ENCODE measurements around the gene PCDH15. TPM values are rescaled to one million over a fixed set of nuclear protein-coding genes. Genes with fewer than 3 reads are reported as not detected.

Gene PCDH15
- total RNA-seq, 1 donor from 2014 or later = 2.1 TPM

DNA sequence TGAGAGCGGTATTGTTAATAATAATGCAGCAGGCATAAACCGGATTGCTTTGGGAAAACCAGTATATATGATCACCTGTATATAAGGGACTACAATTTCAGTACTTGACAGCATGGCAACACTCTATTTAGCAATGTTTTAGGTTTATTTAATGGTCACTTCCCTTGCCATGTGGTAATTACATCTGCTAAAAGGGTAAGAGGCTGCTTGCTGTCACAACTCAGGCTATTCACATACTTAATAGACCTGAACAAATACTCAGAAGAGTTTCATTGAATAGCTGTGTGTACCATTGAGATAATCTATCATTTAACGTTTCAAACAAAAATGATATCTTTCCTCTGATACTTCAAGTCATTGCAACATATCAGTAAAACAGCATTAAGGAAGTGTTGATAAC, 90.1 kb downstream of the PCDH15 start:
- no peak overlapping the region for H3K27ac ChIP-seq
- intact Hi-C loops (cut with DNase I) = no loop called here

DNA sequence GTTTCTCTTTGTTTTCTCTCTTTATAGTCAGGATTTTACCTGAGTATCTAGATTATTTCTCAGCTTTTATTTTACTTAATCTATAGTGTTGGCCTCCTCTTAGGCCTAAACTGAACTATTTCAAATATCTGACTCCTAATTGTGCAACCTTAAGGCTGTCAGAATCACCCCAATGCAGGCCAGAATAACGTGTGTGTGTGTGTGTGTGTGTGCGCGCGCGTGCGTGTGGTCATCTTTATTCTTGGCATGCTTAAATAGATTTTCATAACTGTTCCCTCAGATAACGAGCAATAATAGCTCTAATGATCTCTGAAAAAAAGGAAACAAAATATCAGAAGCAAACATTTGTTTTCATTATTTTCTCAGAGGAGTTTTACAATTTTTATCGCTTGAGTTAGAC, 92.4 kb downstream of the PCDH15 start:
- no peak overlapping the region for H3K4me3 ChIP-seq
- TF ChIP-seq, protein P1, sequence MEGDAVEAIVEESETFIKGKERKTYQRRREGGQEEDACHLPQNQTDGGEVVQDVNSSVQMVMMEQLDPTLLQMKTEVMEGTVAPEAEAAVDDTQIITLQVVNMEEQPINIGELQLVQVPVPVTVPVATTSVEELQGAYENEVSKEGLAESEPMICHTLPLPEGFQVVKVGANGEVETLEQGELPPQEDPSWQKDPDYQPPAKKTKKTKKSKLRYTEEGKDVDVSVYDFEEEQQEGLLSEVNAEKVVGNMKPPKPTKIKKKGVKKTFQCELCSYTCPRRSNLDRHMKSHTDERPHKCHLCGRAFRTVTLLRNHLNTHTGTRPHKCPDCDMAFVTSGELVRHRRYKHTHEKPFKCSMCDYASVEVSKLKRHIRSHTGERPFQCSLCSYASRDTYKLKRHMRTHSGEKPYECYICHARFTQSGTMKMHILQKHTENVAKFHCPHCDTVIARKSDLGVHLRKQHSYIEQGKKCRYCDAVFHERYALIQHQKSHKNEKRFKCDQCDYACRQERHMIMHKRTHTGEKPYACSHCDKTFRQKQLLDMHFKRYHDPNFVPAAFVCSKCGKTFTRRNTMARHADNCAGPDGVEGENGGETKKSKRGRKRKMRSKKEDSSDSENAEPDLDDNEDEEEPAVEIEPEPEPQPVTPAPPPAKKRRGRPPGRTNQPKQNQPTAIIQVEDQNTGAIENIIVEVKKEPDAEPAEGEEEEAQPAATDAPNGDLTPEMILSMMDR (IDR thresholded peaks at IDR 0.05) = no peak
- ATAC-seq = no peak
- H3K9me3 ChIP-seq = no peaks in the 10 kb centered on the region
- H3K27me3 ChIP-seq (ENCODE audit: low read depth) = no peaks in the 10 kb centered on the region
- DNase-seq = no peak
- intact Hi-C loops (cut with DNase I) = no loop called here
- no peaks in the 10 kb centered on the region for H3K36me3 ChIP-seq
- H3K27ac ChIP-seq = no peak overlapping the region
- H3K4me1 ChIP-seq = no peaks in the 10 kb centered on the region

More for the DNA sequence above, 90.1 kb downstream of the PCDH15 start:
- DNase-seq (no peak), ATAC-seq (no peak)
- Histone ChIP-seq H3K9me3 (no peaks in the 10 kb centered on the region), H3K4me3 (no peak overlapping the region), H3K27me3 (ENCODE audit: low read depth) (no peaks in the 10 kb centered on the region), H3K36me3 (no peaks in the 10 kb centered on the region), H3K4me1 (no peaks in the 10 kb centered on the region)
- TF ChIP-seq, protein P1 (IDR thresholded peaks at IDR 0.05) = no peak

DNA sequence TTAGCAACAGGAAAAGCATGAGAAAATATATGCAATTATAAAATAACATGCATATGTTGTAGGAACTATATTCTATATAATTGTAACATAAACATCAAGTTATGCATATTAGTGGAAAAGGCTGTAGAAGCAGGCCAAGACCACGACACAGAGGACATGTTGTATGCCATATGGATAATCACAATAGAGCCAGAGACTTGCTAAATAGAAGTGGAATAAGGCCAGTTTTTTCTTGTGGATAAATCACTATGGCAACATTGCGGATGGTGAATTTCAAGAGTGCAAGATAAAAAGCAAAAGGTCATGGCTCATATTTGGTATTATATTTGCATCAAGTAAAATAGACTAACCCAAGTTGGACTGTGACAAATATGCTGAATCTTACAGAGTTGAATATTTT, 93.0 kb downstream of the PCDH15 start:
- no peaks in the 10 kb centered on the region for H3K4me1 ChIP-seq
- intact Hi-C loops (cut with DNase I) = no loop called here
- no peak overlapping the region for H3K4me3 ChIP-seq
- no peak overlapping the region for H3K27ac ChIP-seq
- ATAC-seq (no peak), DNase-seq (no peak)
- H3K36me3 ChIP-seq = no peaks in the 10 kb centered on the region
- no peaks in the 10 kb centered on the region for H3K9me3 ChIP-seq
- TF ChIP-seq, protein P1 (IDR thresholded peaks at IDR 0.05) = no peak
- no peaks in the 10 kb centered on the region for H3K27me3 ChIP-seq (ENCODE audit: low read depth)

DNA sequence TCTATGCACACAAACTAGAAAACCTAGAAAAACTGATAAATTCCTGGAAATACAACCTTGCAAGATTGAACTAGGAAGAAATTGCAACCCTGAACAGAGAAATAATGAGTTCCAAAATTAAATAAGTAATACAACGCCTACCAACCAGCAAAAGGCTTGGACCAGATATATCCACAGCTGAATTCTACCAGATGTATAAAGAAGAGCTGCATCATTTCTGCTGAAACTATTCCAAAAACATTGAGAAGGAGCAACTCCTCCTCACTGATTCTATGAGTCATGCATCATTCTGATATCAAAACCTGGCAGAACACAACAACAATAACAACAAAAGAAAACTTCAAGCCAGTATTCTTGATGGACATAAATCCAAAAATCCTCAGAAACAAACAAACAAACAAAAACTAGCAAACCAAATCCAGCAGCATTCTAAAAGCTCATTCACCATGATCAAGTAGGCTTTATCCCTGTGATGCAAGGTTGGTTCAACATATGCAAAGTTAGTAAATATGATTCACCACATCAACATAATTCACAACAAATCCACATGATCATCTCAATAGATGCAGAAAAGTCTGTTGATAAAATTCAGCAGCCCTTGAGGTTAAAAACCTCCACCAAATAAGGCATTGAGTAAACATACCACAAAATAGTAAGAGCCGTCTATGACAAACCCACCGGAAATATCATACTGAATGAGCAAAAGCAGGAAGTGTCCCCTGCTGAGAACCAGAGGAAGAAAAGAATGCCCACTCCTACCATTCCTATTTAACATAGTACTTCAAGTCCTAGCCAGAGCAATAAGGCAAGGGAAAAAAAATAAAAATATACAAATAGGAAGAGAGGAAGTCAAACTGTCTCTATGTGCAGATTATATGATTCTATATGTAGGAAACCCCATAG, 98.2 kb downstream of the PCDH15 start:
- intact Hi-C loops (cut with DNase I) = no loop called here
- ATAC-seq (no peak), DNase-seq (no peak)
- no peak overlapping the region for H3K27ac ChIP-seq
- TF ChIP-seq, protein P1 (IDR thresholded peaks at IDR 0.05) = no peak
- H3K27me3 ChIP-seq (ENCODE audit: low read depth) = no peaks in the 10 kb centered on the region
- H3K9me3 ChIP-seq = no peaks in the 10 kb centered on the region
- H3K4me3 ChIP-seq = no peak overlapping the region
- no peaks in the 10 kb centered on the region for H3K4me1 ChIP-seq
- no peaks in the 10 kb centered on the region for H3K36me3 ChIP-seq

DNA sequence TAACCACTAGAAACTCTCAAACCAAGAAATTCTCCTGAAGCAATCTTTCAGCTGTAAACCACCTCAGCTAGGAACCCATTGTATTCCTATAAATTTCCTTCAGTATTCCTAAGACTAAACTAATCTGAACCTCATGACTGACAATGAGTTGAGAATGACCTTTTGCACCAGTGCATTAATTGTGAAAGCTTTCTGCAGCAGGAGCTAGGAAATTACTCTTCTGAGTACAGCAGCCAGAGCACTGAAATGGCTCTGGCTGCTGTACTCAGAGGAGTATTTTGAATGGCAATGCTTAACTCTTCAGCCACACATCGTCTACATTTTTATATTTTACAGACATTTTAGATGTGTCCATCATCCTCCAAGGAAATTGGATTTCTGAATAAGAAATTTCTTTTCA, 109.7 kb downstream of the PCDH15 start:
- Histone ChIP-seq H3K9me3 (no peaks in the 10 kb centered on the region), H3K4me3 (no peak overlapping the region), H3K27ac (no peak overlapping the region), H3K4me1 (no peaks in the 10 kb centered on the region), H3K27me3 (ENCODE audit: low read depth) (no peaks in the 10 kb centered on the region), H3K36me3 (no peaks in the 10 kb centered on the region)
- DNase-seq = no peak
- TF ChIP-seq, protein P1 (IDR thresholded peaks at IDR 0.05) = no peak
- no peak for ATAC-seq
- intact Hi-C loops (cut with DNase I) = no loop called here
